BJ (cell line): ENCODE data around the gene XXYLT1. TPM values are rescaled to one million over a fixed set of nuclear protein-coding genes. Genes with fewer than 3 reads are reported as not detected.
"Not testable (repeated sequence)": the region's sequence is repeated elsewhere in the genome, so short reads cannot be mapped to it uniquely, and the experiment has no call there.

ENCODE experiments used
- CTCF ChIA-PET: fragments of 350-600 bp; formaldehyde crosslinking; extraction: SDS; loops from one replicate; lab custom pipeline; 2021; ENCODE audit warnings: antibody characterized with exemption, inconsistent platforms; lab: Yijun Ruan, JAX
- POLR2A ChIA-PET: fragments of 300-600 bp; sonication (Branson Sonifier 250); formaldehyde crosslinking; extraction: SDS; loops from one replicate; lab custom pipeline; 2021; ENCODE audit warnings: antibody characterized with exemption; lab: Charles Lee
- DNase-seq: peaks from one replicate; pipeline ENCODE4 v3.0.0-alpha.2; 2011; ENCODE audit warnings: low read depth
- H3K27me3 ChIP-seq: 2 replicates; pipeline ENCODE4 v1.6.0; 2011; ENCODE audit warnings: low read length; ENCODE audit not compliant: control insufficient read depth, insufficient read depth
- H3K36me3 ChIP-seq: 2 replicates; pipeline ENCODE4 v1.5.1; 2011; ENCODE audit warnings: low read length; ENCODE audit not compliant: control insufficient read depth, insufficient read depth
- H3K4me3 ChIP-seq: 2 replicates; pipeline ENCODE4 v1.5.1; 2011; ENCODE audit warnings: low read depth, mild to moderate bottlenecking, control low read depth, low read length
- CTCF ChIP-seq: IDR thresholded peaks from 2 replicates; pipeline ENCODE4 v1.5.1; 2011; ENCODE audit warnings: low read depth, mild to moderate bottlenecking, control low read depth, inconsistent platforms, low read length, moderate library complexity; ENCODE audit not compliant: insufficient read depth
- polyA plus RNA-seq: library from polyadenylated mRNA; depleted of rRNA; stranded (reverse); fragments of >200 nt; gene quantifications from 2 replicates; pipeline ENCODE4 v1.2.3, GENCODE V29; 2011

The XXYLT1 gene
- polyA plus RNA-seq, 1 experiment = 33.5 TPM

GRCh38 chr3:195191580-195191979, 79.4 kb downstream of the XXYLT1 start:
- no peak for DNase-seq
- no peaks in the 10 kb centered on the region for H3K36me3 ChIP-seq
- no peak overlapping the region for H3K4me3 ChIP-seq
- ChIA-PET POLR2A (no interaction called here), CTCF (no interaction called here)
- H3K27me3 ChIP-seq = no peaks in the 10 kb centered on the region
- TF ChIP-seq CTCF = no peak

GRCh38 chr3:195189821-195190220, 81.1 kb downstream of the XXYLT1 start:
- no peak for DNase-seq
- no peak overlapping the region for H3K4me3 ChIP-seq
- TF ChIP-seq CTCF = no peak
- H3K27me3 ChIP-seq = no peaks in the 10 kb centered on the region
- ChIA-PET CTCF (interaction anchor here (2.7 kb wide), 1 partner anchor 507 kb away, joined by 10 read pairs; no protein-coding TSS in a partner anchor), POLR2A (no interaction called here)
- H3K36me3 ChIP-seq = no peaks in the 10 kb centered on the region

- CTCF ChIA-PET = interaction anchor here (0.7 to 2.7 kb wide), 14 partner anchors 8 to 506 kb away, joined by 3 to 12 read pairs (median 4); no protein-coding TSS in a partner anchor
- Histone ChIP-seq H3K4me3 (no peak overlapping the region), H3K36me3 (no peaks in the 10 kb centered on the region), H3K27me3 (no peaks in the 10 kb centered on the region)
- POLR2A ChIA-PET = interaction anchor here (1.0 to 1.4 kb wide), 2 partner anchors 17 to 68 kb away, joined by 3 to 4 read pairs; no protein-coding TSS in a partner anchor
- TF ChIP-seq CTCF = 0 out of 2 replicates have a peak, but pooled peaks have one; percentile 28
- DNase-seq = no peak
Observed at GRCh38 chr3:195188426-195188927, 82.5 kb downstream of the XXYLT1 start.

GRCh38 chr3:195187609-195188425, 83.1 kb downstream of the XXYLT1 start:
- POLR2A ChIA-PET = interaction anchor here (1.0 to 1.4 kb wide), 2 partner anchors 18 to 68 kb away, joined by 3 to 4 read pairs; no protein-coding TSS in a partner anchor
- H3K27me3 ChIP-seq = no peaks in the 10 kb centered on the region
- CTCF ChIA-PET = interaction anchor here (0.6 to 2.7 kb wide), 18 partner anchors 9 to 505 kb away, joined by 3 to 12 read pairs (median 4); no protein-coding TSS in a partner anchor

GRCh38 chr3:195186710-195187047, 84.3 kb downstream of the XXYLT1 start:
- ChIA-PET CTCF (interaction anchor here (1.1 to 2.4 kb wide), 8 partner anchors 9 to 504 kb away, joined by 3 to 12 read pairs (median 4); no protein-coding TSS in a partner anchor), POLR2A (interaction anchor here (0.6 kb wide), 1 partner anchor 320 kb away, joined by 9 read pairs; no protein-coding TSS in a partner anchor)
- not testable (repeated sequence) for H3K27me3 ChIP-seq, H3K36me3 ChIP-seq, DNase-seq, H3K4me3 ChIP-seq

More at GRCh38 chr3:195187609-195188425, 83.1 kb downstream of the XXYLT1 start:
- peak; percentile 38 for DNase-seq
- no peak for TF ChIP-seq CTCF
- H3K4me3 ChIP-seq = no peak overlapping the region
- H3K36me3 ChIP-seq = no peaks in the 10 kb centered on the region
